GM12875 (cell line): ENCODE measurements around the gene TSPOAP1.
"Not testable (repeated sequence)": the region's sequence is repeated elsewhere in the genome, so short reads cannot be mapped to it uniquely, and the experiment has no call there.

Experiments
- H3K4me3 ChIP-seq: one replicate; pipeline ENCODE4 v1.5.1; 2011; ENCODE audit warnings: low read depth, low read length, control low read depth
- CTCF ChIP-seq: IDR thresholded peaks from 2 replicates; pipeline ENCODE4 v1.5.1; 2011; ENCODE audit warnings: low read depth, mild to moderate bottlenecking, control low read depth, inconsistent platforms, low read length, moderate library complexity, borderline replicate concordance; ENCODE audit not compliant: insufficient read depth

TSPOAP1 gene

GRCh38 chr17:58344047-58344790, 15.6 kb upstream of the TSPOAP1 start:
- no peak for TF ChIP-seq CTCF
- H3K4me3 ChIP-seq, result peak overlapping the region; percentile 41

GRCh38 chr17:58343131-58343530, 14.5 kb upstream of the TSPOAP1 start:
- no peak for TF ChIP-seq CTCF
- H3K4me3 ChIP-seq, result peak overlapping the region; percentile 8

- peak overlapping the region; percentile 0 for H3K4me3 ChIP-seq
Measured at GRCh38 chr17:58341861-58342475, 13.4 kb upstream of the TSPOAP1 start.

GRCh38 chr17:58341136-58341860, 12.7 kb upstream of the TSPOAP1 start:
- H3K4me3 ChIP-seq, result not testable (repeated sequence)

More at GRCh38 chr17:58341861-58342475, 13.4 kb upstream of the TSPOAP1 start:
- no peak for TF ChIP-seq CTCF

GRCh38 chr17:58340405-58340876, 11.8 kb upstream of the TSPOAP1 start:
- H3K4me3 ChIP-seq, result peak overlapping the region; percentile 72
- TF ChIP-seq CTCF, result no peak

- peak overlapping the region; percentile 72 for H3K4me3 ChIP-seq
- TF ChIP-seq CTCF, result no peak
Measured at GRCh38 chr17:58339755-58340404, 11.3 kb upstream of the TSPOAP1 start.
